Activated T-cell treated with anti-CD3 and anti-CD28 coated beads for 48 hours (primary cell): ENCODE measurements around the gene PLXND1.
"Not testable (repeated sequence)": the region's sequence is repeated elsewhere in the genome, so short reads cannot be mapped to it uniquely, and the experiment has no call there.

Experiments used
- DNase-seq: peaks from one replicate; pipeline ENCODE4 v3.0.0-alpha.2; 2020; ENCODE audit warnings: low read depth

Gene PLXND1, protein sequence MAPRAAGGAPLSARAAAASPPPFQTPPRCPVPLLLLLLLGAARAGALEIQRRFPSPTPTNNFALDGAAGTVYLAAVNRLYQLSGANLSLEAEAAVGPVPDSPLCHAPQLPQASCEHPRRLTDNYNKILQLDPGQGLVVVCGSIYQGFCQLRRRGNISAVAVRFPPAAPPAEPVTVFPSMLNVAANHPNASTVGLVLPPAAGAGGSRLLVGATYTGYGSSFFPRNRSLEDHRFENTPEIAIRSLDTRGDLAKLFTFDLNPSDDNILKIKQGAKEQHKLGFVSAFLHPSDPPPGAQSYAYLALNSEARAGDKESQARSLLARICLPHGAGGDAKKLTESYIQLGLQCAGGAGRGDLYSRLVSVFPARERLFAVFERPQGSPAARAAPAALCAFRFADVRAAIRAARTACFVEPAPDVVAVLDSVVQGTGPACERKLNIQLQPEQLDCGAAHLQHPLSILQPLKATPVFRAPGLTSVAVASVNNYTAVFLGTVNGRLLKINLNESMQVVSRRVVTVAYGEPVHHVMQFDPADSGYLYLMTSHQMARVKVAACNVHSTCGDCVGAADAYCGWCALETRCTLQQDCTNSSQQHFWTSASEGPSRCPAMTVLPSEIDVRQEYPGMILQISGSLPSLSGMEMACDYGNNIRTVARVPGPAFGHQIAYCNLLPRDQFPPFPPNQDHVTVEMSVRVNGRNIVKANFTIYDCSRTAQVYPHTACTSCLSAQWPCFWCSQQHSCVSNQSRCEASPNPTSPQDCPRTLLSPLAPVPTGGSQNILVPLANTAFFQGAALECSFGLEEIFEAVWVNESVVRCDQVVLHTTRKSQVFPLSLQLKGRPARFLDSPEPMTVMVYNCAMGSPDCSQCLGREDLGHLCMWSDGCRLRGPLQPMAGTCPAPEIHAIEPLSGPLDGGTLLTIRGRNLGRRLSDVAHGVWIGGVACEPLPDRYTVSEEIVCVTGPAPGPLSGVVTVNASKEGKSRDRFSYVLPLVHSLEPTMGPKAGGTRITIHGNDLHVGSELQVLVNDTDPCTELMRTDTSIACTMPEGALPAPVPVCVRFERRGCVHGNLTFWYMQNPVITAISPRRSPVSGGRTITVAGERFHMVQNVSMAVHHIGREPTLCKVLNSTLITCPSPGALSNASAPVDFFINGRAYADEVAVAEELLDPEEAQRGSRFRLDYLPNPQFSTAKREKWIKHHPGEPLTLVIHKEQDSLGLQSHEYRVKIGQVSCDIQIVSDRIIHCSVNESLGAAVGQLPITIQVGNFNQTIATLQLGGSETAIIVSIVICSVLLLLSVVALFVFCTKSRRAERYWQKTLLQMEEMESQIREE (N-terminal part only)

GRCh38 chr3:129606636-129607390 is at the start of gene PLXND1:
Gene PLXND1 (minus strand): TSS chr3:129606676. CDS start chr3:129606639, 37 bp downstream.
- no peak for DNase-seq

DNA sequence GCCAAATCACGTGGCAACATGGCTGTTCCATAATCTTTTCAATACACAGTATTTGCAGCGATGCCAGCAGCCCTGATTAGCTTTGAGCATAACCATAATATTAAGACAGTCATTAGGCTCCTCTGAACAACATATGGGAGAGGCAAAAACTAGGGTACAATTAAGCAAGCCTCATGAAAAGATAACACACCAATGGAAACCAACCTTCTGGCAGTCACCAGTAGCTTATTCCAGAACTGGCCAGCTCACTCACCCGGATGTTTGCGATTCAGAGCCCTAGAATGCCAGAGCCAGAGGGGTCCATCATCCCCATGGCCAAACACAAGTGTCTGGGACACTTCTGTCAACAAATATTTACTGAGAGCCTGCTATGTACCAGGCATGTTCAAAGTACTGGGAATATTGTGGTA is 48.8 kb upstream of the PLXND1 start:
- no peak for DNase-seq

- DNase-seq: no peak
Measured at GRCh38 chr3:129654131-129654530, 47.7 kb upstream of the PLXND1 start.

GRCh38 chr3:129653019-129653418 is 46.5 kb upstream of the PLXND1 start:
- DNase-seq: no peak

GRCh38 chr3:129651435-129652202 is 45.1 kb upstream of the PLXND1 start:
- DNase-seq: no peak

- peak; percentile 33 for DNase-seq
Measured at GRCh38 chr3:129650256-129650872, 43.9 kb upstream of the PLXND1 start.

DNA sequence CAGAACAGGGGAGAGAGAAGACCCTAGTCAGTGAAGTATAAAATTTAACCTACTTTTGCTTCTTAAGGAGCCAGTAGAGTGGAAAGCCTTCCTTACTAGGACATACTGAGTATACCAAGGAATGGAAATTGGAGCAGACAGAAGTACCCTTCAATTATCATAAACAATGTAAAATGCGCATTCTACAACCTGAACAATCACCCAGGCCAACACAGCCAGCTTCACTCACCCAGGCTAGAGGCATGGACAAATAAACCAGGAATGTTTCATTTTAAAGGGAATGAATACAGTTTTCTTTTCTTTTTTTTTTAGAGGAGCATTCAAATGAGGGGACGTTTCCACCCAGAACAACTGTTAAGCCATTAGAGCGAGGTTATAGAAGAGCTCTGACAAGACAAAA is 41.9 kb upstream of the PLXND1 start:
- no peak for DNase-seq

GRCh38 chr3:129645286-129645685 is 38.8 kb upstream of the PLXND1 start:
- no peak for DNase-seq

- no peak for DNase-seq
Measured at GRCh38 chr3:129644836-129645235, 38.4 kb upstream of the PLXND1 start.

- not testable (repeated sequence) for DNase-seq
Measured at GRCh38 chr3:129641567-129642260, 35.2 kb upstream of the PLXND1 start.

- not testable (repeated sequence) for DNase-seq
Measured at GRCh38 chr3:129640985-129641384, 34.5 kb upstream of the PLXND1 start.

DNA sequence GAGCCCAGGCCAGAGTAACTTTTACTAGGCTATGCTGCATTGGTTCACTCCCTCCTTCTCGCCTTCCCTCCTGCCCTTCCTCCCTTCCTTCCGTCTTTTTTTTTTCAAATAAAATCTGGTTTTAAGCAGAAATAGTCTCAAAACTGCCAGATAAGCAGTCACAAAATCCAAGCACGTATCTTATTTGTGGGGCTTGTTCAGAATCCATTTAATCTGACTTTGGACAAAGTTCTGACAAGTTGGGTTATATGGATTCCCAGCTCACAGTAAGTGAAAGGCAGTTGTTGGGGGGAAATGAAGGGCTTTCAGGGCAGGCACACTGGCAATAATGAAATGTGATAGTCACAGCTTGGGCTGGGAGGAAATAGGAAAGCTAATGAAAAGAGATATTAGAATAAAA is 32.0 kb upstream of the PLXND1 start:
- DNase-seq: no peak

DNA sequence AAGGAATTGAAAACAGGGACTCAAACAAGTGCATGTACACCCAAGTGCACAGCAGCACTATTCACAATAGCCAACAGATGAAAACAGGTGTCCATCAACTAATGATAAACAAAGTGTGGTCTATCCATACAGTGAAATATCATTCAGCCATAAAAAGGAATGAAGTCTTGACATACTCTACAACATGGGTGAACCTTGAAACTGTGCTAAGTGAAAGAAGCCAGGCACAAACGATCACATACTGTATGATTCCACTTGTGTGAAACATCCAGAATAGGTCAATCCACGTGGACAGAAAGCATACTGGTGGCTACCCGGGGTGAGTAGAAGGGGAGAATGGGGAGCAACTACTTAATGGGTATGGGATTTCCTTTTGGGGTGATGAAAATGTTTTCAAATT is 29.6 kb upstream of the PLXND1 start:
- DNase-seq: no peak

- DNase-seq: no peak
Measured at GRCh38 chr3:129635656-129636055, 29.2 kb upstream of the PLXND1 start.

- DNase-seq: no peak
Measured at GRCh38 chr3:129633751-129634481, 27.4 kb upstream of the PLXND1 start.

DNA sequence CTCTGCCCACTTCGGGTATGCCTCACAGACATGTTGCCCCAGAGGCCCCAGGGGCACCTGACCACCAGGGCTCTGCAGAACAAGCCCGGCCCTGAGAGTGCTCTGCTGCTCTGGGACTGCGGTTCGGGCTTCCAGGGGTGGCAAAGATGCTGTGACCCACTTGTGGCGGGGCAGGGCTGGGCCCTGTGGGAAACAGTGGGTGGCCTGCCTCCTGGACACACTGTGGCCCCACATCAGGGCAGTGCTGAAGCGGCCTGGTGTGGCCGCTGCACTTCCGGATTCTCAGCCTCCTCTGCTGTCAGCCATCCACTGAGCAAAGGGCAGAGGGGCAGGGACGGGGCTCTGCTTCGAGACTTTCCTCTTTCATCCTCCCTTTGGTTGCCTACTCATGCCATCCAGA is 26.5 kb upstream of the PLXND1 start:
- no peak for DNase-seq

DNA sequence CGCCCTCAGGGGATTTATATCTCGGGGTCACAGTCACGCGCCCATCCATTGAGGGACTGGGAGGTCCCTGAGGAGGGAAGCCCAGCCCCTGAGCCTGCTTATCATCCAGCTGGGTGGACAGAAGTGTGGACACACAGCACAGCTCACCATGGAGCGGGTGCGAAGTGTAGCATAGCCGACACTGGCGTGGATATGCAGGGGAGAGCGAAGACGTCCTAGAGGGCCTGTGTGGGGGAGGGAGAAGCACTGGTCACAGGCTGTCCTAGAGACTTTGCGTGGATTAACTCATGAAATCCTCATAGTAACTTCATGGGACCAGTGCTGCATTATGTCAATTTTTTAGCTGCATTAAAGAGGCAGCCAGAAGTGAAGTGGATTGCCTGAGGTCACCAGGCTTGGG is 26.1 kb upstream of the PLXND1 start:
- DNase-seq: no peak

DNA sequence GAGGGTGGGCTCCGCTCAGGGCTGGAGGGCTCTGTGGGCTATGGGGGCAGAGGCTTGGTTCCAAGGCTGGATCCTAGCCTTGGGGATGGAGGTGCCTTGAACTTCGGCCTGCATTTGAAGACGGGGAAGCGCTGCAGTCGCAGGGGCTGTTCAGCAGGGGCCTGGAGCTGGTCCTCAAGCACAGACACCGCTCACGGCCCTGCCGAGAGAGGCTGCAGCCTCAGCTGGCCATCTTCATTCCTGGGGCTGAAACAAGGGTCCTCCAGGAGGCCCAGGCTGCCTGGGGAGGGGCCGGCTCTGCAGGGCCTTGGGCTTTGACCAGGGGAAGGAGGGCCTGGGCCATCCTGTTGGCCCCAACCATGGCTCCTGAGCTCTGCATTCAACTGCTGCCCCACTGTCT is 25.6 kb upstream of the PLXND1 start:
- DNase-seq: no peak

DNA sequence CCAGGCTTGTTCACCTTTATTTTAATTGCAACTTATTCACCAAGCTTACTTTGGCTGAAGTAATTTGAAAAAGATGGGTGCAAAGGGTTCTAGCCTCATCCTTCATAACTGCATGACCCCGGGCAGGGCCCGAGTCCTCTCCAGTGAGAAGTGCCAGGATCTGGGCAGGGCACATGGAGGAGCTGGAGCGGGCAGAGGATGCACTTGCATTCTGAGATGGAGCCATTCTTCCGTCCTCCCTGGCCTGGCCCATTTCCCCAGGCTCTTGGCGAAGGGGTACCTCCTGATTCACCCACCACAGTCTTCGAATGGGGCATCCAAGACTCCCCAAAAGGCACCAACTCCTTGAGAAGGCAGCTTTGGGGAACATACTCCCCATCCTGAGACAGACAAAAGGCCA is 22.5 kb upstream of the PLXND1 start:
- DNase-seq: no peak
